Astrocyte of the spinal cord (primary cell): ENCODE data around the gene TRAPPC13.
"Not testable (repeated sequence)": the region's sequence is repeated elsewhere in the genome, so short reads cannot be mapped to it uniquely, and the experiment has no call there.

ENCODE experiments used
- DNase-seq: peaks from one replicate; pipeline ENCODE4 v3.0.0; 2011; ENCODE audit warnings: low read depth, low spot score
- H3K4me3 ChIP-seq: 2 replicates; pipeline ENCODE4 v1.5.1; 2011; ENCODE audit warnings: low read depth, mild to moderate bottlenecking, low read length, moderate library complexity
- in situ Hi-C: cut with HindIII; loops from 2 replicates; pipeline ENCODE4 v1.10.0; 2017; ENCODE audit warnings: low sequenced_read_pairs
- TF ChIP-seq, protein P1 (sequence below): IDR thresholded peaks from 2 replicates; pipeline ENCODE4 v1.5.1; 2012; ENCODE audit warnings: low read depth, mild to moderate bottlenecking, low read length, inconsistent platforms

TRAPPC13 gene, protein sequence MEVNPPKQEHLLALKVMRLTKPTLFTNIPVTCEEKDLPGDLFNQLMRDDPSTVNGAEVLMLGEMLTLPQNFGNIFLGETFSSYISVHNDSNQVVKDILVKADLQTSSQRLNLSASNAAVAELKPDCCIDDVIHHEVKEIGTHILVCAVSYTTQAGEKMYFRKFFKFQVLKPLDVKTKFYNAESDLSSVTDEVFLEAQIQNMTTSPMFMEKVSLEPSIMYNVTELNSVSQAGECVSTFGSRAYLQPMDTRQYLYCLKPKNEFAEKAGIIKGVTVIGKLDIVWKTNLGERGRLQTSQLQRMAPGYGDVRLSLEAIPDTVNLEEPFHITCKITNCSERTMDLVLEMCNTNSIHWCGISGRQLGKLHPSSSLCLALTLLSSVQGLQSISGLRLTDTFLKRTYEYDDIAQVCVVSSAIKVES

GRCh38 chr5:65624571-65625555 lies at the start of gene TRAPPC13, which contains the start of gene SHLD3:
TRAPPC13 (plus strand) TSS chr5:65625027; CDS start chr5:65625061, 34 bp downstream.
SHLD3 (plus strand) TSS chr5:65625027; CDS start chr5:65629588, 4,561 bp downstream.
- H3K4me3 ChIP-seq, result peak within 1 kb of the TSS; percentile 98
- DNase-seq, result peak; percentile 94
- in situ Hi-C loops, result no loop called here
- TF ChIP-seq, protein P1, sequence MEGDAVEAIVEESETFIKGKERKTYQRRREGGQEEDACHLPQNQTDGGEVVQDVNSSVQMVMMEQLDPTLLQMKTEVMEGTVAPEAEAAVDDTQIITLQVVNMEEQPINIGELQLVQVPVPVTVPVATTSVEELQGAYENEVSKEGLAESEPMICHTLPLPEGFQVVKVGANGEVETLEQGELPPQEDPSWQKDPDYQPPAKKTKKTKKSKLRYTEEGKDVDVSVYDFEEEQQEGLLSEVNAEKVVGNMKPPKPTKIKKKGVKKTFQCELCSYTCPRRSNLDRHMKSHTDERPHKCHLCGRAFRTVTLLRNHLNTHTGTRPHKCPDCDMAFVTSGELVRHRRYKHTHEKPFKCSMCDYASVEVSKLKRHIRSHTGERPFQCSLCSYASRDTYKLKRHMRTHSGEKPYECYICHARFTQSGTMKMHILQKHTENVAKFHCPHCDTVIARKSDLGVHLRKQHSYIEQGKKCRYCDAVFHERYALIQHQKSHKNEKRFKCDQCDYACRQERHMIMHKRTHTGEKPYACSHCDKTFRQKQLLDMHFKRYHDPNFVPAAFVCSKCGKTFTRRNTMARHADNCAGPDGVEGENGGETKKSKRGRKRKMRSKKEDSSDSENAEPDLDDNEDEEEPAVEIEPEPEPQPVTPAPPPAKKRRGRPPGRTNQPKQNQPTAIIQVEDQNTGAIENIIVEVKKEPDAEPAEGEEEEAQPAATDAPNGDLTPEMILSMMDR, result peak; percentile 3

- DNase-seq, result peak; percentile 63
- no peak overlapping the region for H3K4me3 ChIP-seq
- in situ Hi-C loops, result no loop called here
- TF ChIP-seq, protein P1, result no peak
These were observed 47.7 kb upstream of the TRAPPC13 start for GRCh38 chr5:65577141-65577540.

DNA sequence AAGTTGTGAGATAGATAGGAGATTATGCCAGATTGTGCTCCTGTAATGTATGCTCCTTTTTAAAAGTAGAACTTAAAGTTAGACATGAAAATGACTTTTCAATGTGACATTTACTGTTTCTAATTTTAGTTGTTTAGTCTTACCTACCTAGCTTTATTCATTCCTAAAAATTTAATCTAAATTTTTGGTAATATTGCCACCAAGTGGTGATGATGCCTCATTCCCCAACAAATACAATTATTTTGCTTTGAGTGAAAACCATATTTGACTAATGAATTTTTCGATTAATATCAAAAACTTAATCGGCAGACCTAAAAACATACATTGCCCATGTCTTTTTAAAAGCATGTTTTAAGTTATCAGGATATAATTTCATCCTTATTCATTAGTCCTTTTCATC lies 36.1 kb upstream of the TRAPPC13 start:
- in situ Hi-C loops, result no loop called here
- DNase-seq, result no peak
- TF ChIP-seq, protein P1, result peak; percentile 11
- no peak overlapping the region for H3K4me3 ChIP-seq

DNA sequence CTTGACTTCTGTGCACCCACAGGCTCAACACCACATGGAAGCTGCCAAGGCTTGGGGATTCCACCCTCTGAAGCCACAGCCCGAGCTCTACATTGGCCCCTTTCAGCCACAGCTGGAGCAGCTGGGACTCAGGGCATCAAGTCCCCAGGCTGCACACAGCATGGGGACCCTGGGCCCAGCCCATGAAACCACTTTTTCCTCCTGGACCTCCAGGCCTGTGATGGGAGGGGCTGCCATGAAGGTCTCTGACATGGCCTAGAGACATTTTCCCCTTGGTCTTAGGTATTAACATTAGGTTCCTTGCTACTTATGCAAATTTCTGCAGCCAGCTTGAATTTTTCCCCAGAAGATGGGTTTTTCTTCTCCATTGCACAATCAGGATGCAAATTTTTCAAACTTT lies 23.1 kb upstream of the TRAPPC13 start:
- H3K4me3 ChIP-seq, in situ Hi-C loops: not testable (repeated sequence)

DNA sequence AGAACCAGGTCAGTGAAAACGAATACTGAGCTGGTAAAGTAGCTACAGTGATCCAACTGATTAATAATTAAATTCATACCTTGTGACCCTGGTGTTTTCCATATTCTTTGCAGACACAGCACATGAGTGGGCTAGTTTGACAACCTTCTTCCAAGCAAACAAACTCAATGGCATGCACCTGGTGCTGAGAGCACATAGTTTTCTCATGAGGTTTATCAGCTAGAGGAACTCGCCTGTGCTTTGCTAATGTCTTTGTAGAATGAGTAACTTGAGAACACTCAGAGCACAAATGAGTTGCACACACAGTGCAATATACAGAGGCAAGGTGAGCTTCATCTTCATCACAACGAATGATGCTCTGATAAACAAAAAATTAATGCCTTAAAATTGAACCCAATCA lies 13.3 kb upstream of the TRAPPC13 start:
- H3K4me3 ChIP-seq, result no peak overlapping the region
- TF ChIP-seq, protein P1, result no peak
- in situ Hi-C loops, result no loop called here
- no peak for DNase-seq

More for the DNA sequence above, 23.1 kb upstream of the TRAPPC13 start:
- DNase-seq, result not testable (repeated sequence)

DNA sequence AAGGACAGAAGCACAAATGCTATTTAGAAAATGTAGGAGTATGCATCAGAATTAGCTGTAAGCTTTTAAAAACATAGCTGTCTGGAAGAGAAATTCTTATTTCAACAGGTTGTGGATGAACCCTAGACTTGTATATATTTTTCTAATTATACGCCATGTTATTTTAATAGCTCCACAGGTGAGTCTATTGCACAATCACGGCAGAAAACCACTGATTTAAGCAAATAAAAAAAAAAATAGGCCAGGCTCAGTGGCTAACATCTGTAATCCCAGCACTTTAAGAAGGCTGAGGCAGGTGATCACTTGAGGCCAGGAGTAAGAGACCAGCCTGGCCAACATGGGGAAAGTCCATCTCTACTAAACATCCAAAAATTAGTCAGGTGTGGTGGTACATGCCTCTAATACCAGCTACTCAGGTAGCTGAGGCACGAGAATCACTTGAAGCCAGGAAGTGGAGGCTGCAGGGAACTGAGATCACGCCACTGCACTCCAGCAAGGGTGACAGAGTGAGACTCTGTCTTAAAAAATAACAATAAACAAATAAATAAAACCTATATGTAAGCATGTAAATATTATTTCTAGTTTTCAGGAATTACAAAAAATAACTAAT lies 12.4 kb upstream of the TRAPPC13 start:
- no peak overlapping the region for H3K4me3 ChIP-seq
- TF ChIP-seq, protein P1, result no peak
- in situ Hi-C loops, result no loop called here
- DNase-seq, result no peak
